ENCODE results near the gene KANK2. TPM values are rescaled to one million over a fixed set of nuclear protein-coding genes. Genes with fewer than 3 reads are reported as not detected.
A peak's percentile ranks its signal among the peaks of the same experiment; 100 is the strongest.

The KANK2 gene
- total and polyA plus RNA-seq, 2 of the 13 experiments (the other 11 are each of a cell fraction or from before 2014, with no cell fraction given): 5.7 to 12.9 TPM

- TF ChIP-seq ARID4A (CRISPR knock-in tag; IDR thresholded peaks at IDR 0.05; ENCODE audit: borderline replicate concordance): peak; percentile 39; the same call in 1 of the 2 replicates
- TF ChIP-seq RBAK (CRISPR knock-in tag; IDR thresholded peaks at IDR 0.05): no peak
- TF ChIP-seq ZFP37 (CRISPR knock-in tag; IDR thresholded peaks at IDR 0.05; ENCODE audit: borderline replicate concordance): 0 out of 2 replicates have a peak, but pooled peaks have one; percentile 1
- TF ChIP-seq GABPB1 (CRISPR knock-in tag; IDR thresholded peaks at IDR 0.05): peak; percentile 62; the same call in 1 of the 2 replicates
- no peak for TF ChIP-seq ZFAT (CRISPR knock-in tag; conservative IDR thresholded peaks at IDR 0.05)
- TF ChIP-seq TEAD3 (CRISPR knock-in tag; optimal IDR thresholded peaks at IDR 0.05; ENCODE audit: borderline replicate concordance): peak; percentile 94
- peak; percentile 84 for TF ChIP-seq ZBTB7B (CRISPR knock-in tag; IDR thresholded peaks at IDR 0.05)
- TF ChIP-seq JUNB (CRISPR knock-in tag; IDR thresholded peaks at IDR 0.05; ENCODE audit: borderline replicate concordance): peak; percentile 81
- no peak for TF ChIP-seq SNAPC2 (CRISPR knock-in tag; IDR thresholded peaks at IDR 0.05)
- TF ChIP-seq HMG20A (CRISPR knock-in tag; IDR thresholded peaks at IDR 0.05; ENCODE audit: borderline replicate concordance): no peak; the same call in 1 of the 2 replicates
- TF ChIP-seq ZNF577 (CRISPR knock-in tag; IDR thresholded peaks at IDR 0.05; ENCODE audit: borderline replicate concordance, low read depth): no peak
- no peak for TF ChIP-seq NFE2 (CRISPR knock-in tag; IDR thresholded peaks at IDR 0.05)
- TF ChIP-seq PRDM10 (CRISPR knock-in tag; IDR thresholded peaks at IDR 0.05; ENCODE audit: low read depth): peak; percentile 42; the same call in 1 of the 2 replicates
- TF ChIP-seq ZNF614 (CRISPR knock-in tag; IDR thresholded peaks at IDR 0.05; ENCODE audit: borderline replicate concordance): no peak
- peak; percentile 13; the same call in 1 of the 2 replicates for TF ChIP-seq ZNF430 (CRISPR knock-in tag; IDR thresholded peaks at IDR 0.05)
- peak; percentile 60; the same call in 1 of the 3 replicates for TF ChIP-seq MXI1 (IDR thresholded peaks at IDR 0.05; ENCODE audit: borderline replicate concordance, low read depth, low read length)
- TF ChIP-seq RBFOX2 (IDR thresholded peaks at IDR 0.05; ENCODE audit: low read depth, low read length): peak; percentile 85
- TF ChIP-seq ASH2L (IDR thresholded peaks at IDR 0.05; ENCODE audit: insufficient read length, low read depth, low read length): peak; percentile 78
- TF ChIP-seq EP300 (IDR thresholded peaks at IDR 0.05; ENCODE audit: low read depth in 2 of 2, low read length in 2 of 2): peak in 1 of 2 experiments; percentile 69; a peak in 2 of 4 replicates
- 0 out of 2 replicates have a peak, but pooled peaks have one; percentile 42 for TF ChIP-seq EP300 (CRISPR knock-in tag; IDR thresholded peaks at IDR 0.05; ENCODE audit: borderline replicate concordance)
- TF ChIP-seq HNRNPLL (IDR thresholded peaks at IDR 0.05; ENCODE audit: low read depth, low read length, poor library complexity, severe bottlenecking): no peak
- TF ChIP-seq CCDC6 (CRISPR knock-in tag; IDR thresholded peaks at IDR 0.05): peak; percentile 26; the same call in 1 of the 2 replicates
These were observed 54.7 kb downstream of the KANK2 start (continued) for GRCh38 chr19:11142528-11143171.

All from HepG2 (cell line).